Liver (tissue), 3 donors: ENCODE data around the gene HOXB3.

Experiments used
- GABPA ChIP-seq, 2 donors: IDR thresholded peaks in 1 of 2; conservative IDR thresholded peaks in 1 of 2; 2 replicates each; pipeline ENCODE4 v1.6.1; 2016; ENCODE audit warnings: antibody characterized with exemption in 2 of 2, mild to moderate bottlenecking in 1 of 2, moderate library complexity in 1 of 2
- NR2F2 ChIP-seq: IDR thresholded peaks from 2 replicates; pipeline ENCODE4 v1.6.1; 2016; ENCODE audit warnings: antibody characterized with exemption
- RAD21 ChIP-seq, 2 donors: IDR thresholded peaks; 2 replicates each; pipeline ENCODE4 v1.6.1; 2016; ENCODE audit warnings: antibody characterized with exemption in 2 of 2, mild to moderate bottlenecking in 2 of 2
- SP1 ChIP-seq: IDR thresholded peaks from 2 replicates; pipeline ENCODE4 v1.6.1; 2018; ENCODE audit warnings: antibody characterized with exemption, mild to moderate bottlenecking
- TAF1 ChIP-seq: conservative IDR thresholded peaks from 2 replicates; pipeline ENCODE4 v1.6.1; 2016; ENCODE audit warnings: antibody characterized with exemption, mild to moderate bottlenecking
- YY1 ChIP-seq: IDR thresholded peaks from 2 replicates; pipeline ENCODE4 v1.6.1; 2016; ENCODE audit warnings: antibody characterized with exemption, mild to moderate bottlenecking
- TF ChIP-seq, protein P1 (sequence below): fragments of 150-350 bp; IDR thresholded peaks from 2 replicates; pipeline ENCODE4 v1.5.1; 2017; ENCODE audit warnings: improper control_type of control experiment, low read depth, low read length; ENCODE audit not compliant: missing input control
- TF ChIP-seq, protein P2 (sequence below): IDR thresholded peaks from 2 replicates; pipeline ENCODE4 v1.6.1; 2016; ENCODE audit warnings: antibody characterized with exemption
- TF ChIP-seq, protein P3 (sequence below): IDR thresholded peaks from 2 replicates; pipeline ENCODE4 v1.6.1; 2016; ENCODE audit warnings: antibody characterized with exemption
- donor health status: healthy.
- donor health status: healthy.

DNA sequence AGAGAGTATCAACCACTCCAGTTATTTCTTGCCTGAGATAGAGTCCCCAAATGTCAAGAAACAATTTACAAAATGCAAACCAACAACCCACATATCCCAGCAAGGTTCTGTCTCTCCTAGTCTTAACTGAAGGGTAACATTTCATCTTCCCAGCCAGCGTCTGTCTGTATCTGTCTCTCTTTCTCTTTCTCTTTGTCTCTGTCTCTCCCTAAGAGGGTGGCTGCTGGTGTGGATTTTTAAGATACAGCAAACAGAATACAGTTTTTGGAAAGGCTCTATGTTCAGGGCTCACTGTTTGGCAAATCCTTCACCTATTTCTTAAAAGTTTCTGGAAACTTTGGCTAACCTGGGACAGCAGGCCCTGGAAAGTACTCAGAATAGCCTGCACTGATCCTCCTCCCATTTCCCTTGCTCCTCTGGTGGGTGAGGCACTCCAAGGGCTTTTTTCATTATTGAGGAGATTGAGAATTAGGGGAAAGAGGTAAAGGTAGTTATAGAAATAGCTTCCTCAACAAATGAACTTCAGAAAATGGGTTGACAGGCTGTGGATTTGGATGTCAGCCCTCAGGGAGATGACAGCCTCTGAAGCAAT lies 18.1 kb downstream of the HOXB3 start:
- TF ChIP-seq SP1 (no peak), RAD21 (IDR thresholded peaks at IDR 0.05) (no peak), TAF1 (no peak), GABPA (IDR thresholded peaks at IDR 0.05 in 1 of 2, conservative IDR thresholded peaks at IDR 0.05 in 1 of 2) (no peak), NR2F2 (no peak), YY1 (no peak)
- TF ChIP-seq, protein P1, sequence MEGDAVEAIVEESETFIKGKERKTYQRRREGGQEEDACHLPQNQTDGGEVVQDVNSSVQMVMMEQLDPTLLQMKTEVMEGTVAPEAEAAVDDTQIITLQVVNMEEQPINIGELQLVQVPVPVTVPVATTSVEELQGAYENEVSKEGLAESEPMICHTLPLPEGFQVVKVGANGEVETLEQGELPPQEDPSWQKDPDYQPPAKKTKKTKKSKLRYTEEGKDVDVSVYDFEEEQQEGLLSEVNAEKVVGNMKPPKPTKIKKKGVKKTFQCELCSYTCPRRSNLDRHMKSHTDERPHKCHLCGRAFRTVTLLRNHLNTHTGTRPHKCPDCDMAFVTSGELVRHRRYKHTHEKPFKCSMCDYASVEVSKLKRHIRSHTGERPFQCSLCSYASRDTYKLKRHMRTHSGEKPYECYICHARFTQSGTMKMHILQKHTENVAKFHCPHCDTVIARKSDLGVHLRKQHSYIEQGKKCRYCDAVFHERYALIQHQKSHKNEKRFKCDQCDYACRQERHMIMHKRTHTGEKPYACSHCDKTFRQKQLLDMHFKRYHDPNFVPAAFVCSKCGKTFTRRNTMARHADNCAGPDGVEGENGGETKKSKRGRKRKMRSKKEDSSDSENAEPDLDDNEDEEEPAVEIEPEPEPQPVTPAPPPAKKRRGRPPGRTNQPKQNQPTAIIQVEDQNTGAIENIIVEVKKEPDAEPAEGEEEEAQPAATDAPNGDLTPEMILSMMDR = no peak
- TF ChIP-seq, protein P2, sequence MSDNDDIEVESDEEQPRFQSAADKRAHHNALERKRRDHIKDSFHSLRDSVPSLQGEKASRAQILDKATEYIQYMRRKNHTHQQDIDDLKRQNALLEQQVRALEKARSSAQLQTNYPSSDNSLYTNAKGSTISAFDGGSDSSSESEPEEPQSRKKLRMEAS = no peak
- TF ChIP-seq, protein P3, sequence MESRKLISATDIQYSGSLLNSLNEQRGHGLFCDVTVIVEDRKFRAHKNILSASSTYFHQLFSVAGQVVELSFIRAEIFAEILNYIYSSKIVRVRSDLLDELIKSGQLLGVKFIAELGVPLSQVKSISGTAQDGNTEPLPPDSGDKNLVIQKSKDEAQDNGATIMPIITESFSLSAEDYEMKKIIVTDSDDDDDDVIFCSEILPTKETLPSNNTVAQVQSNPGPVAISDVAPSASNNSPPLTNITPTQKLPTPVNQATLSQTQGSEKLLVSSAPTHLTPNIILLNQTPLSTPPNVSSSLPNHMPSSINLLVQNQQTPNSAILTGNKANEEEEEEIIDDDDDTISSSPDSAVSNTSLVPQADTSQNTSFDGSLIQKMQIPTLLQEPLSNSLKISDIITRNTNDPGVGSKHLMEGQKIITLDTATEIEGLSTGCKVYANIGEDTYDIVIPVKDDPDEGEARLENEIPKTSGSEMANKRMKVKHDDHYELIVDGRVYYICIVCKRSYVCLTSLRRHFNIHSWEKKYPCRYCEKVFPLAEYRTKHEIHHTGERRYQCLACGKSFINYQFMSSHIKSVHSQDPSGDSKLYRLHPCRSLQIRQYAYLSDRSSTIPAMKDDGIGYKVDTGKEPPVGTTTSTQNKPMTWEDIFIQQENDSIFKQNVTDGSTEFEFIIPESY = no peak
